G401 (cell line): ENCODE data around the gene ERC2. TPM values are rescaled to one million over a fixed set of nuclear protein-coding genes. Genes with fewer than 3 reads are reported as not detected.
"Not testable (repeated sequence)": the region's sequence is repeated elsewhere in the genome, so short reads cannot be mapped to it uniquely, and the experiment has no call there.

Experiments used
- DNase-seq: peaks from one replicate; pipeline ENCODE4 v3.0.0-alpha.2; 2015; ENCODE audit warnings: low spot score
- in situ Hi-C: cut with HindIII; loops from 2 replicates; pipeline ENCODE4 v1.10.0; 2016; ENCODE audit warnings: low sequenced_read_pairs, mixed read lengths
- total RNA-seq: library from RNA; depleted of rRNA; stranded (reverse); fragments of >200 nt; shearing (Covaris generic); gene quantifications from 2 replicates; pipeline ENCODE4 v1.2.3, GENCODE V29; 2014

The ERC2 gene
- total RNA-seq, 1 experiment from 2014 or later: 3.8 TPM

DNA sequence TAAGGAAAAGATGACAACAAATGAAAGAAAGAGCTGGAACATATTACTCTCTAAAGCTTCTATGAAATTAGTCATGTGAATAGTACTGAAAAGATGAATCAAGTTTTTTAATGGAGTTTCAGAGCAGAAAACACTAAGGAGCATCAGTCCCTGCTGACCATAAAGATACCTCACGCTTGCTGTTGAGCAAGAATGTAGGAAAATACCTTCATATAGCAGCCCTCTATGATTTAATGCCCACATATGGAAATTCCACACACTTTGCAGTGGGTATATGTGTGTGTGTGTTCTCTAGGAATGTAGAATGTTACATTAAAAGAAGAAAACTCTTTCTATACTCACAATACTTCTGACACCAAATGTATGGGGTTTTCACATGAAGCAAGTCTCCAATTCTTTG is 355.0 kb downstream of the ERC2 start:
- no peak for DNase-seq
- in situ Hi-C loops: no loop called here

DNA sequence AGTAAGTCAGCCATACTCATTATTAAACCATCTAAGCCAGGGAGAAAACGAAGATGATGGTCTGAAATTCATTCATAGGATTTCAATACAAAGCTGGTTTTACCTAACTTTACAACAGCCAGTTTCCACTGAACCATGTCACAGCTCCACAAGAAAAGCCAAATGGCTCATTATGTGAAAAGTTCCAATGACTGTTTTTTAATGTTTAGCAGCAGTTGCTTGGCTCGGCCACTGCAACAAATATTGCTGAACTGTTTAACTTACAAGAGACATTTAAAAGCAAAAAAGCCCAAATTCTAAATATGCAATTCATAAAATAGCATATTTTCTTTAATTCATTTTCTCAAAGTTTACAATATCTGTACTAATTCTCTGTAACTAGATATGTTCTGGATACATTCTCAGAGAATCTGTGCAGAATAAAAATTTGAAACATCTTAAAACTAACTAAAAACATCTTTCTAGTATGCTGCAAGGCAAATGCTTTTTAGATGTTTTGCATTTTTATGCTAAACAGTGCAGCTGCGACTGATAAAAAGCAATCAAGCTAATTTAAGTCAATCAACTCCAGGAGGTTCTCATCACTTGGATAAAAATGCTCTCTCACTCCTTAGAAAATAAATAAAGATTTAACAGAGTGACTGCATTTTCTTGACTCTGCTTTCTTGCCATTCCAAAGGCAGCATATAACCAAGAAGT is 356.5 kb downstream of the ERC2 start:
- in situ Hi-C loops: no loop called here
- DNase-seq: no peak

GRCh38 chr3:56110886-56111285 is 357.4 kb downstream of the ERC2 start:
- in situ Hi-C loops: no loop called here
- DNase-seq: no peak

DNA sequence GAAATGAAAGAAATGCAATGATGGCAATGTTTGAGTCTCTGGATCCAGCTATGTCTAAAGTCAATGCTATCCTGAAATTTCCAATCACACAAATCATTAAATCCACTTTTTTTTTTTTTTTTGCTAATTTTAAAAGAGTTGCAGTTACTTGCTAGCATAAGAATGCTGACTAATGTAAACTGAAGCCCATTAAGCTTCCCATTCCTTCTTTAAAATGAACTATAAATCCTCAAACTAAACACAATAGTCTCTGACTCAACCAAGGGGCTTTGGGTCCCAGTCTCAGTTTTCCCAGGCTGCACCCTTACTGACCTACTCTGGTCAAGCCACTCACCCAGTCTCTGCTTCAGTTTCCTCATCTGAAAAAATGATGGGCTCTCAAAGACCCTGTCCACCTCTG is 361.1 kb downstream of the ERC2 start:
- no peak for DNase-seq
- in situ Hi-C loops: no loop called here

DNA sequence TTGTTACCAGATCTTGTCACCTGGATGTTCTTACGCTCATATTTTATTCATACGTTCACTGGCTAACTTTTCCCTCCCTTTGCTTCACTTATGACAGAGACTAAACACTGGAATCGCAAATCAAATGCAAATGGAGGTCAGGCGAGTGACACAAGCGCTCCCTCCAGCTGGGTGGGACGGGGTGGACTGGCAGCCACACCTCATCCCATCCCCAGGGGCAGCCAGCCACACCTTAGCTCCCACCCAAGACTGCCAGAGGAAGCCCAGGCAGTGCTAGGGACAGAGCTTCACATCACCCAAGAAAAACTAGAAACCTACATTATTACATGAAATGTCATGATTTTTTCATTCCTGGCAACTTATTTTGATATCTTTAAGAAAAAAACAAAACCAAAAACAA is 366.2 kb downstream of the ERC2 start:
- DNase-seq: no peak
- in situ Hi-C loops: no loop called here

- DNase-seq: peak; percentile 19
- in situ Hi-C loops: no loop called here
Observed at GRCh38 chr3:56101576-56101975, 366.7 kb downstream of the ERC2 start.

DNA sequence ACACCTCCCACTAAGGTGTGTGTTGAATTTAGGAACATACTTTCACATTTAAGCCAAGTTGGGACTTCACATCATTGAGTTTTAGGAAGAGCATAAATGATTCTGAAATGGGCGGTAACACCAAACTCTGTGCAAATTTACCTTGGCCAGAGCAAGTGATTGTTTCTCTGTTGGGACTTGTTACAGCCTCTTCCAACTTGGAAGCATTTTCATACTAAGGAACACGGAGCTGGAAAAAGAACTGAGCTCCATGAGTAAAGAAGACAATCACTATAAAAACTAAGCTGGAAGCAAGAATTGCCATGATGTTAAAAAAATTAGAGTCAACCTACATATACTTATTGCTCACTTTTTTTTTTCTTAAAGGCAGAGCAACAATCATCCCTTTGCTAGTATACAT is 371.3 kb downstream of the ERC2 start:
- in situ Hi-C loops: no loop called here
- no peak for DNase-seq

DNA sequence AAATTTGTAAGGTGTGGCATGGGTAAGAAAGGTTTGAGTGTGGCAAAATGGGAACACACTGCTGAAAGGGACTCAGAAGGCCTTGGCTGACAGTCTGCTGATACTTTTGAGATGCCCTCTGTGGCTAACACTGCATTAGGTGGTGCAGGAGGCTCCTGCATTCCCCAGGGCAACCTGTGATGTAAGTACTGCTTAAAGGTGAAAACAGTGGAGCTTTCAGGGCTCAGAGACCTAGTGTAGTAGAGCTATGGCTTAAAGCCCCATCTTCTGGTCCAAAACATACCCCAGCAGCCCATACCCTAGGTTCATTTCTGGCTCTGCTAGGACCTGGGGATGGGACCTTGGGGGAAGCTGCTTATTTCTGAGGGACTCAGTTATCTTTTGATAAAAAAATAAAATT is 374.1 kb downstream of the ERC2 start:
- no peak for DNase-seq
- in situ Hi-C loops: no loop called here

GRCh38 chr3:56089739-56090138 is 378.5 kb downstream of the ERC2 start:
- DNase-seq: no peak
- in situ Hi-C loops: no loop called here

DNA sequence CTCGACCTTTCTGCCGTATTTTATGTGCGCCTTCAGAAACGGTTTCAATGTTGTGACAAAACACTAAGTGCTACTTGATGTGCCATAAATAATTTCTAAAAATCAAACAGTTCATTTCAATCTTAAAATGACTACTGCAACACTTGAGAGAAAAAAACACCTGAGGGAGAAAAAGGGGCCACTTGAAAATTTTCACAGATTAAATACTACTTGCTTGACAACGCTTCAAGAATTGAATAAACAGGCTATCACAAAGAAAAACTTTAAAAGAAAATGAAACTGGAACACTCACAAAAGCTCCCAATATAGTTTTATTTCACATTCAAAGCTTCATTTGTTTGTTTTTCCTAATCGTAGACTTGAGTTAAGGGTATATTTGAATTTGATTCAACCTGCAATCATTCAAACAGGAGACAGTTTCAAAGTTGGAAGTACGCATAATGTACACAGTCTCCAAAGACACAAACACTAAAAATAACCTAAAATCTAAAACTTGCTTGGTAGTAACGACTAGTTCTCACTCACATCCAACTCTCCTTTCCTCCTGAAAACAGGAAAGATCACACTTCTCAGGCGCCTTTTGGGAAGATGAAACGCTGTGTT is 380.7 kb downstream of the ERC2 start:
- in situ Hi-C loops: no loop called here

GRCh38 chr3:56086355-56086754 is 381.9 kb downstream of the ERC2 start:
- DNase-seq: no peak
- in situ Hi-C loops: no loop called here

More for the DNA sequence above, 380.7 kb downstream of the ERC2 start:
- DNase-seq: no peak

- in situ Hi-C loops: no loop called here
- no peak for DNase-seq
Observed at GRCh38 chr3:56081246-56081645, 387.0 kb downstream of the ERC2 start.

GRCh38 chr3:56076746-56077145 is 391.5 kb downstream of the ERC2 start:
- in situ Hi-C loops: no loop called here
- DNase-seq: no peak

- in situ Hi-C loops: no loop called here
- DNase-seq: no peak
Observed at GRCh38 chr3:56075089-56075488, 393.2 kb downstream of the ERC2 start.

GRCh38 chr3:56069766-56070165 is 398.5 kb downstream of the ERC2 start:
- in situ Hi-C loops: no loop called here

DNA sequence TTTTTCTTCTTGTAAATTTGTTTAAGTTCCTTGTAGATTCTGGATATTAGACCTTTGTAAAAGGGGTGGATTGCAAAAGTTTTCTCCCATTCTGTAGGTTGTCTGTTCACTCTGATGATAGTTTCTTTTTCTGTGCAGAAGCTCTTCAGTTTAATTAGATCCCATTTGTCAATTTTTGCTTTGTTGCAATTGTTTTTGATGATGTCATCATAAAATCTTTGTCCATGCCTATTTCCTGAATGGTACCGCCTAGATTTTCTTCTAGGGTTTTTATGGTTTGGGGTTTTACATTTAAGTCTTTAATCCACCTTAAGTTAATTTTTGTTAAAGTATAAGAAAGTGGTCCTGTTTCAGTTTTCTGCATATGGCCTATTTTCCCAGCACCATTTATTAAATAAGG is 401.9 kb downstream of the ERC2 start:
- DNase-seq, in situ Hi-C loops: not testable (repeated sequence)

More at GRCh38 chr3:56069766-56070165, 398.5 kb downstream of the ERC2 start:
- no peak for DNase-seq

- no peak for DNase-seq
- in situ Hi-C loops: no loop called here
Observed at GRCh38 chr3:56064684-56065083, 403.6 kb downstream of the ERC2 start.

GRCh38 chr3:56061279-56061626 is 407.0 kb downstream of the ERC2 start:
- in situ Hi-C loops: no loop called here
- no peak for DNase-seq

DNA sequence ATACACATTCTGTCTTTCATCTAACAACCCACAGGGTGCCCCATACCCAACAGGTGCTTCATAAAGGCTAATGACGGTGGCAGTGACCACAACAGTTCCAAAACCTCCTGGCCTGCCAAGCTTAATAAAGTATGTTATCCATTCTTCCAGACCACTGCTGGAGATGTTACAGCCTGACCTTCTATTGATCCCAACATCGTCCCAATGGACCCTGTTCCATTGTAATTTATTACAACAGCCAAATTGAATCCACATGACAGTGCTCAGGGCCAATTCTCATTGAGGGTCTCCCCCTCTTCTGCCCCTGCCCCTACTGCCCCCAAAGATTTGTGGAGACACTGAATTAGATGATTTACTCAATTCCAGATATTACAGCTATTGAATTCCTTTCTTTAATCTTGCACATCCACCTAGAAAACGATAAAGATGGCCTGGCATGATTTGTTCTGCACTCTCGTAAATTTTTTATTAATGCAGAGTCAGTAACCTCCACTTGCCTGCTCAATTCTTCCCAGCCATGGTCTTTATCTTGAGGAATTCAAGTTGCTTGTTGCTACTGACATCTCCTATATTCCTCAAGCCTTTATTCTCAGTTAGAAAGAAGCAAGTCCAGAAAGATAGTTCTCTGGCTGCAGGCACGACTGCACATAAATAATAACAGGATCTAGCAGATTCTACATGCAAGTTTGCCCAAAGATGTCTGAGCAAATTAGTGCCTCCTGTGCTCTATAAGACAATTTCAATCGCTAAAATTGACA is 407.6 kb downstream of the ERC2 start:
- in situ Hi-C loops: no loop called here
- no peak for DNase-seq

- DNase-seq: no peak
- in situ Hi-C loops: no loop called here
Observed at GRCh38 chr3:56059731-56060130, 408.5 kb downstream of the ERC2 start.

DNA sequence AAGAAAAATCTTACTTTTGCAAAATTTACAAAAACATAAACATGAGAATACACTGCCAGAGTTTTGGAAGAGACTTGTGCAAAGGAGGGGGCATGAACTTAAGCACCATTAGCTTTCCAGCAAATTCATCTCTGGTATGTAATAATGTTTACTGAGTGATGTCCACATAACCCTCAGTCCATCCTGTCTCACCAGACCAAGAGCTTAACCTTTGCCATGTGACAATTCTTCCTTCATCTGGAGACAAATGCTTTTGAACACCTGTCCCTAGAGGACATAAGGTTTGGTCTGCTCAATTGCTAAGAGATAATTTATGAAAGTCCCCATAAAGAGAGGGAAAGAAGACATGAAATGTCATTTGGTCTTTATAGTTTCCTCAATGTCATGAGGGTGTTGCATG is 412.3 kb downstream of the ERC2 start:
- in situ Hi-C loops: no loop called here
- no peak for DNase-seq
